Esophagus muscularis mucosa (tissue), 4 donors: Measurements from ENCODE around the gene IFT88. TPM values are rescaled to one million over a fixed set of nuclear protein-coding genes. Genes with fewer than 3 reads are reported as not detected.
A peak's percentile ranks its signal among the peaks of the same experiment; 100 is the strongest.

ENCODE experiments used
- DNase-seq: peaks from one replicate; pipeline ENCODE4 v3.0.0-alpha.2; 2017; ENCODE audit errors: extremely low spot score
- H3K27ac ChIP-seq, 4 donors: fragments of 200-600 bp; sonication (generic); replicated peaks in 1 of 4; 1 replicate in 3 of 4; 2 replicates in 1 of 4; pipeline ENCODE4 v1.5.1; 2016 to 2019; ENCODE audit warnings: mild to moderate bottlenecking in 1 of 4
- H3K27me3 ChIP-seq, 4 donors: fragments of 200-600 bp; sonication (generic); one replicate each; pipeline versions ENCODE4 v1.5.1 to v1.6.0; 2016 to 2019
- H3K36me3 ChIP-seq, 4 donors: fragments of 200-600 bp; sonication (generic); one replicate each; pipeline ENCODE4 v1.5.1; 2016 to 2019
- H3K4me1 ChIP-seq, 4 donors: fragments of 200-600 bp; sonication (generic); one replicate each; pipeline ENCODE4 v1.5.1; 2016 to 2019
- H3K4me3 ChIP-seq, 4 donors: fragments of 200-600 bp; sonication (generic); 1 replicate in 2 of 4; 2 replicates in 2 of 4; pipeline ENCODE4 v1.5.1; 2016 to 2019; ENCODE audit warnings: mild to moderate bottlenecking in 4 of 4, moderate library complexity in 1 of 4
- H3K9me3 ChIP-seq, 4 donors: fragments of 200-600 bp; sonication (generic); 1 replicate in 3 of 4; 2 replicates in 1 of 4; pipeline ENCODE4 v1.5.1; 2016 to 2019
- CTCF ChIP-seq, 3 experiments: fragments of 200-600 bp in 2 of 3; fragments of 450-650 bp in 1 of 3; sonication (generic) in 2 of 3; IDR thresholded peaks; one replicate each; pipeline ENCODE4 v1.5.1; 2017 to 2019; ENCODE audit warnings: antibody characterized with exemption in 3 of 3, mild to moderate bottlenecking in 2 of 3, moderate library complexity in 1 of 3
- EP300 ChIP-seq: sonication (generic); formaldehyde crosslinking; IDR thresholded peaks from one replicate; pipeline ENCODE4 v1.6.1; 2017; ENCODE audit warnings: antibody characterized with exemption
- POLR2A ChIP-seq: fragments of 450-650 bp; IDR thresholded peaks from one replicate; pipeline ENCODE4 v1.6.1; 2017; ENCODE audit warnings: antibody characterized with exemption, moderate library complexity, mild to moderate bottlenecking, low read depth
- POLR2AphosphoS5 ChIP-seq, 2 donors: sonication (generic); formaldehyde crosslinking; IDR thresholded peaks; one replicate each; pipeline ENCODE4 v1.6.1; 2017; ENCODE audit warnings: antibody characterized with exemption in 2 of 2
- WGBS: methylation state at CpG from one replicate; pipeline ENCODE4 v1.1.5; 2018; 5-methylcytosine and 5-hydroxymethylcytosine counted together
- intact Hi-C: fragments of 100-400 bp; cut with DNase I; formaldehyde crosslinking; loops from one replicate; pipeline ENCODE4 v1.15.1; 2023
- small RNA-seq, 3 donors: library from RNA; depleted of rRNA; stranded (forward); fragments of <200 nt; gene quantifications; one replicate each; pipeline ENCODE3, GENCODE V24; 2016
- total RNA-seq, 4 donors: library from RNA; depleted of rRNA; stranded (reverse); fragments of >200 nt; gene quantifications; one replicate each; pipeline versions ENCODE4 v1.1.0 to v1.2.1, GENCODE V29; 2016

Gene IFT88
- total RNA-seq, 4 donors from 2014 or later: 10.4 to 13.7 (median 11.5) TPM

GRCh38 chr13:20738616-20739015, 171.7 kb downstream of the IFT88 start:
- 76% methylated on average over 6 of the region's 6 CpGs for WGBS
- Histone ChIP-seq H3K27ac (no peak overlapping the region), H3K4me1 (no peaks in the 10 kb centered on the region), H3K9me3 (no peaks in the 10 kb centered on the region), H3K36me3 (peaks cover 0 to 8% (median 6%) of the 10 kb centered on the region in 4 donors), H3K4me3 (no peak overlapping the region), H3K27me3 (no peaks in the 10 kb centered on the region)
- intact Hi-C loops: no loop called here
- TF ChIP-seq CTCF (IDR thresholded peaks at IDR 0.05) (no peak), POLR2A (no peak), EP300 (no peak), POLR2AphosphoS5 (IDR thresholded peaks at IDR 0.05) (no peak)
- DNase-seq: peak; percentile 26

DNA sequence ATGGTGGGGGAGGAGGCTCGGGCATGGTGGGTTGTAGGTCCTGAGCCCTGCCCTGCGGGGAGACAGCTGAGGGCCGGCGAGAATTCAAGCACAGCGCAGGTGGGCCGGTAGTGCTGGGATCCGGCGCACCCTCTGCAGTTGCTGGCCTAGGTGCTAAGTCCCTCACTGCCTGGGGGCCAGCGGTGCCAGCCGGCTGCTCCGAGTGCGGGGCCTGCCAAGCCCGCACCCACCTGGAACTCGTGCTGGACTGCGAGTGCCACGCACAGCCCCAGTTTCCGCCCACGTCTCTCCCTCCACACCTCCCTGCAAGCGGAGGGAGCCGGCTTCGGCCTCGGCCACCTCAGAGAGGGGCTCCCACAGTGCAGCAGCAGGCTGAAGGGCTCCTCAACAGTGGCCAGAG, 173.1 kb downstream of the IFT88 start:
- no peak for TF ChIP-seq POLR2AphosphoS5 (IDR thresholded peaks at IDR 0.05)
- no CpG with 5 or more reads among the region's 22 CpGs for WGBS
- no peak overlapping the region for H3K27ac ChIP-seq
- H3K9me3 ChIP-seq: no peaks in the 10 kb centered on the region
- H3K4me3 ChIP-seq: no peak overlapping the region
- H3K36me3 ChIP-seq: peaks cover 0 to 6% (median 4%) of the 10 kb centered on the region in 4 donors
- H3K4me1 ChIP-seq: no peaks in the 10 kb centered on the region
- no peaks in the 10 kb centered on the region for H3K27me3 ChIP-seq
- DNase-seq: no peak
- intact Hi-C loops: no loop called here

Small RNA genes lying within 50 kb of the gene (small RNA-seq; reads per million reads assigned to genes)
- gene RNU2-7P: 0 to 0.33 (median 0.17) reads per million in 3 donors

Other genes with a start within 250 kb of the IFT88 start
- 10 to 100 TPM; 42.3 to 59.3 (median 45.4) TPM for gene CRYL1, start 41.3 kb upstream of the IFT88 start, total RNA-seq
- gene IL17D, start 136.5 kb downstream of the IFT88 start, total RNA-seq: 1 to 10 TPM; 4.2 to 9.9 (median 6.7) TPM
- gene EEF1AKMT1, start 206.8 kb downstream of the IFT88 start, total RNA-seq: 10 to 100 TPM; 13.1 to 18.7 (median 14.8) TPM